HK-2 (cell line): ENCODE data around the gene NOC4L.

ENCODE experiments used
- DNase-seq: peaks from one replicate; pipeline ENCODE4 v3.0.0-alpha.2; 2018; ENCODE audit not compliant: unreplicated experiment

The NOC4L gene

GRCh38 chr12:132197581-132198354 lies 53.5 kb downstream of the NOC4L start:
- DNase-seq, result no peak

- DNase-seq, result no peak
These were observed 54.8 kb downstream of the NOC4L start for GRCh38 chr12:132199101-132199500.

- no peak for DNase-seq
These were observed 55.5 kb downstream of the NOC4L start for GRCh38 chr12:132199526-132200319.

- DNase-seq, result no peak
These were observed 56.5 kb downstream of the NOC4L start for GRCh38 chr12:132200800-132201199.

- no peak for DNase-seq
These were observed 57.3 kb downstream of the NOC4L start for GRCh38 chr12:132201391-132202120.
